Activated CD4-positive, CD25-positive, alpha-beta regulatory T cell treated with anti-CD3 and anti-CD28 coated beads, Interleukin-2, amount 50 U/mL, for 72 hours (primary cell): Measurements from ENCODE around the gene HSPA4.

ENCODE experiments used
- DNase-seq: peaks from one replicate; pipeline ENCODE4 v3.0.0; 2021

HSPA4 gene

GRCh38 chr5:133106761-133107572 is 55.2 kb downstream of the HSPA4 start:
- DNase-seq, result no peak

DNA sequence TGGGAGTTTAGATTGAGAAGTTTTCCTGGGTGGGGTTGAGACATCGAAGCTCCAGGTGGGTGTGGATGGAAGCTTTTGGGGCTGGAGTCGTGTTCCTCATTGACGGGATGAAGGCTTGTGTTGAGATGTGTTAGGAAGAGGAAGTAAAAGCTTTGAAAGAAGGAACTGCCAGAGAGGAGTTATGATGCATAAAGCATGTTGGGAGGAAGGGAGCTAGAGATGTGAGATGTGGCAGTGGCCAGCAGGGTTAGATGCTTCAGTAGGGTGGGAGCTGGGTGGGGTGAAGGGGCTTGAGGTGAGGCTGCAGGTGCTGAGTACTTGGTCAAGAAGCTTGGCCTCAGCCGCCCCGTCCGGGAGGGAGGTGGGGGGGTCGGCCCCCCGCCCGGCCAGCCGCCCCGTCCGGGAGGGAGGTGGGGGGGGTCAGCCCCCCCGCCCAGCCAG is 56.7 kb downstream of the HSPA4 start:
- DNase-seq, result no peak

- no peak for DNase-seq
Observed at GRCh38 chr5:133109655-133110483, 58.1 kb downstream of the HSPA4 start.

DNA sequence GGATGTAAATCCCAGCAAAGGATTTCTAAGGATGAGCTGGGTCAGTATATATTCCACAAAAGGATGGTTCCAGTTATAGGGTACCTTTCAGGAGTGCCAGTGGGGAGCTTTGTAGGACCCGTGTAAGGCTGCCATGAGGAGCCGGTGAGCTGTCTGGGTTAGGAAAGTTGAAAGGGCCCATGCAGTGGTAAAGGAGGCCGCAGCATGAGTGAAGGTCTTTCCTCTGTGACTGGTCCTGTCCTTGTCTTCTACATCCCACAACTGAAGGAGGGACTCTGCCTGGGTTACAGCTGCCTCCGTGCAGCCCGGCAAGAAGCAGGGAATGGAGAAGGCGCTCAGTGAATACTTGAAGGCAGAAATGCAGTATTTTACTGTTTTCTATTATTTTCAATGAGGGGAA is 58.9 kb downstream of the HSPA4 start:
- DNase-seq, result no peak

GRCh38 chr5:133111299-133111698 is 59.5 kb downstream of the HSPA4 start:
- peak; percentile 78 for DNase-seq

DNA sequence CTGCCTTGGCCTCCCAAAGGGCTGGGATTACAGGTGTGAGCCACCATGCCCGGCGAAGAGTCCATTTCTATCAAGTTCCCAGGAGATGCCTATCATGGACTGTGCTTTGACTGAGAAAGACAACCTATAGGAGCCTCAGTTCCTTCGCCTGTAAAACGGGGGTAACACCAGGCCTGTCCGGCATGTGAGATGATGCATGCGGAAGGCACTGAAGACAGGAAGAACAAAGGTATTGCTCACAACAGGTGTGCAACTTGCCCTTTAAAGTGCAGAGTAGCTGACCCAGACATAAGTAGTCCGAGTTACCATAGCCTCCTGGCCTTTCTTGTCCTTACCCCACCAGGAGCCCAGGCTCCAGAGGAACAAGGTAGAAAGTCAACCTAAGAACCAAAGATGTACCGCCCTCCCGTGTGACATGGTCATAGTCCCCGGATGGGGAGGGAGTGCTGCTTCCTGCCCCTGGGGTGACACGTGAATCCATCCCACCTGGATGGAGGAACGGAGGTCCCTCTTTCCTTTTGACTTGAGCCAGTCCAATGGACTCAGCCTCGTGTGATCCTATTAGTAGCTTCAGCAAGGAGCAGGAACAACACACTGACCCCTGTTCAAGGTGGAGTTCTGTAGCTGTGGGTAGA is 60.3 kb downstream of the HSPA4 start:
- no peak for DNase-seq

DNA sequence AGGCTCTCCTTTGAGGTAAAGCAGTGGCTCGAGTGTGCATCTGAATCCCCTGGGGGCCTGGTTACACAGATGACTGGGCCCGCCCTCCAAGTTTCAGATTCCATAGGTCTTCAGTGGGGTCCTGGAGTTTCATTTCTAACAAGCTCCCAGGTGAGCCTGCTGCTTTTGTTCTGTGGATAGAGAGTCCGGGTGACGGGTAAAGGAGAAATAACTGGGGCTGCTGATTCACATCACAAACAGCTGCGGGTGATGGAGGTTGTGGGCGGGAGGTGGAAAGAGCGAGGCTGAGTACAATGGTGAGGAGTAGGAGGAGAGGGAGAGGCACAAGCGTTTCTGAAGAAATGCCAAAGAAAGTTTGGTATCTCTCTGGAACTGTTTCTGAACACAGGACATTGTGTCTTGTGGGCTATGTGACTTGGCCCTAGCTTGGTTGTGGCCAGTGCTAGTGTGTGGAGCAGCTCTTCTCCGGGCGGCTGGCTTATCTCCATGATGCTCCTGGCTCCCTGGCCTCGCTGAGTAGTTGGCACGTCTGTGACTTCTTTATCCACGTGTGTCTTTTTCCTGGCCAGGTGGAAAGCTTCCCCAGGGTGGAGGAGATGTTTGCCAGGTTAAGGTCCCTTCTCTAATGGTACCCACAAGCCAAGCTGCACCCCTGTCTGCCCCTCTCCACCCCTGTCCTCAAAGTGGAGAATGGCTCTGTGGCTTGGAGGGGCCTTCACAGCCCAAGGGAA is 61.7 kb downstream of the HSPA4 start:
- no peak for DNase-seq

GRCh38 chr5:133114166-133114932 is 62.5 kb downstream of the HSPA4 start:
- no peak for DNase-seq

GRCh38 chr5:133114933-133115310 is 63.1 kb downstream of the HSPA4 start:
- DNase-seq, result no peak

DNA sequence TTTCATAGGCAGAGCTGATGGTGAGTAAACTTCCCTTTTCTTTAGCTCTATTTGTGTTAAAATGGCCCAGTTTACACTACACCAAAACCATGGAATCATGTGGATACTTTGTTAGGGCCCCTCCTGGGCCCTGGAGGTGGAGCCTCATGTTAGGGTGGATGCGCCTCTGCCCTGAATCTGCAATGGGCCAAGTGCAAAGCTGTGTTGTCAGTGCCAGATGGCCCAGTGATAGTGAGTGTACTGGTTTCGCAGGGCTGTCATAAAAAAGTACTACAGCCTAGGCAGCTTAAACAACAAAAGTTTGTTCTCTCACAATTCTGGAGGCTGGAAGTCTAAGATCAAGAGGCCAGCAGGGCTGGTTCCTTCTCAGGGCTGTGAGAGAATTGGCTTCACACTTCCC is 64.8 kb downstream of the HSPA4 start:
- no peak for DNase-seq

- no peak for DNase-seq
Observed at GRCh38 chr5:133117166-133117911, 65.5 kb downstream of the HSPA4 start.

DNA sequence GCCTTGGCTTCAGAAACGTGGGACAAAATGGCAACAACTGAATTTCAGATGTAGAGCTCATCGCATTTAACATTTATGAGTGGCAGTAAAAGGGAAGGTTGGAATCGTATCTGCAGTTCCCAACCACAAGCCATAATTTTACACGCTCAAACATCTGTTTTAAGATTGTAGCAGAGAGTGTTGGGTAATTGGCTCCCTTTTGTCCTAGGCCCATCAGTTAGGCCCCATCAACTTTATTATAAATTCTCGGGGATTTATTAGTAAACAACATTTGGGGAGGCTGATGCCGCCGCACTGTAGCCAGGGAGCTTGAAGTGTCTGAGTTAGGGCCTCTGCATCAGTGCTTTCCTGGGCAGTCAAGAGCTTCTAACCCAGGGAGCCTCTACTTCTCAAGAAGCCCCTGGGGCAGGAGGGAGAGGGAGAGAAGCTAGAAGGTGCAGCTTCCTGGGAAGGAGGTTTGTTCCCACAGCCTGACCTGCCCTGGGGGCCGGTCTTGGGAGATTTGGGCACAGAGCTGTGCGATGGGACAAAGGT is 66.2 kb downstream of the HSPA4 start:
- DNase-seq, result no peak

- DNase-seq, result no peak
Observed at GRCh38 chr5:133118741-133119140, 66.9 kb downstream of the HSPA4 start.

GRCh38 chr5:133119233-133119711 is 67.5 kb downstream of the HSPA4 start:
- no peak for DNase-seq

DNA sequence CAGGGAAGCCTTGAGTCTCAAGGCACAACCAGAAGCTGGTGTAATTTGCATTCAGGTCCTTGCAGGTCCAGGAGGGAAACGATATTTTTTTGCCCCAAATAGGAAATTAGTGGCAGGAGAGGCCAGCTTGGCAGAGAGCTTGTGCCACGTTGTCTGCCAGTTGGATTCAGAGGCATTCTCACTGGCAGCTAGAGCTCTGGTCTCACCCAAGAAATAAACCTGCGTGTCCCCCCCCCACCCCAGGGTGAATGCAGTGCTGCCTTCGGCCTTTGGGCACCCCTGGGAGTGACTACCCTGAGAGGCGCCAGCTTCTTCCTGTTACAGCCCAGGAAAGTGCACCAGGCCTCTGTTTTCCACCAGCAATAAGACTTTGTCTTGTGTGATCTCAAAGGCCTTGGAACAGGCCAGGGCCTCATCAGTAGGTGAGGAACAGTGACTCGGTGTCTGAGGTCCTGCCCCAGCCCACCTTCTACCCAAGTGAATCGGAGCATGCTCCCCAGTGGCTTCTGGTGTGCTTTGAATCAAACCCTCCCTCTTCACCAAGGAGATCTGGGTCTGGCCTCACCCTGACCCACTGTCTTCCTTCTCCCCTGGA is 68.4 kb downstream of the HSPA4 start:
- no peak for DNase-seq

GRCh38 chr5:133121080-133121479 is 69.3 kb downstream of the HSPA4 start:
- DNase-seq, result no peak

DNA sequence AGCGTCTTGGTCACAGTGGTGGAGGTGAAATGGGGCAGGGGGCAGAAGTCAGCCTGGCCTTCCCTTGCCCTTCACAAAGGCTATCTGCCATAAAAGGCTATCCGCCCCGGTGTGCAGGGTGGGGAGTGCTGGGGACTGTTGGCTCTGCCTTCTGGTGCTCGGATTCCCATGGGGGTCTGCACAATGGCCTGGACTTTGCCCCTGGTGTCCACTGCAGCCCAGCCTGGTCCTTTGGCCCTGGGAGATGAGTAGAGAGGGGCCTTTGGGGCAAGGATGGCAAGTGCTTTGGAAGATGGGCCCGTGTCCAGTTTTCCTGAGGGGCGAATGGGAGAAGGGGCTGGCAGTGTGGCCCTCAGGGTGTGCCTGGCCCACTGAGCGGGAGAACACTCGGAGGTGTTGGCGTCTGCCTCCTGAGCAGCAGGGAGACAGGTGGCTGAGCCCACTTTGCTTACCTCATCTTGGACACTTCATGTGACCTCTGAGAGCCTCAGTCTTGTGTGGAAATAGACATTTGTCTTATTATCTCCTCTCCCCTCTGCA is 69.9 kb downstream of the HSPA4 start:
- DNase-seq, result no peak

GRCh38 chr5:133122711-133123110 is 70.9 kb downstream of the HSPA4 start:
- DNase-seq, result no peak

DNA sequence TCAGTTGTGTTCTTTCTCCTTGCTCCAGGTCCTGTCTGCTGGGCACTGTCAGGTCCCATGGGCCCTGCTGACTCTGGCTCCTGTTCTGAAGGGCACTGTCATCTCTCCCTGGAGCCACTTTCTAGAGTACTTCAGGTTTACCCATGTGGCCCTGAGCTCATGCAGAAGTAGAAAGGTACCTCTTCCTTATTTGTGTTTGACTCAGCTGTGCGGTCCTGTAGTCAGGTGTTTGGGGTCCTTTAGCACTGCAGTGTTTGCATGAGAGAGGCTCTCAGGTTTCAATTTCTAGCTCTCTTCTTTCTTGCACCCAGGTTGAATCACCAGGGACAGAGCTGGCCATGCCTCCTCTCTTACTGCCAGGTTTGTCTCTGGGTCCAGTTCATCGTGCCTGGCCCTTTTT is 71.5 kb downstream of the HSPA4 start:
- no peak for DNase-seq

GRCh38 chr5:133124891-133125290 is 73.1 kb downstream of the HSPA4 start:
- no peak for DNase-seq
